ENCODE data around the gene CIZ1. TPM values are rescaled to one million over a fixed set of nuclear protein-coding genes. Genes with fewer than 3 reads are reported as not detected.
"Not testable (repeated sequence)": the region's sequence is repeated elsewhere in the genome, so short reads cannot be mapped to it uniquely, and the experiment has no call there.

Gene CIZ1
- total RNA-seq, 1 donor from 2014 or later = 30.1 TPM

DNA sequence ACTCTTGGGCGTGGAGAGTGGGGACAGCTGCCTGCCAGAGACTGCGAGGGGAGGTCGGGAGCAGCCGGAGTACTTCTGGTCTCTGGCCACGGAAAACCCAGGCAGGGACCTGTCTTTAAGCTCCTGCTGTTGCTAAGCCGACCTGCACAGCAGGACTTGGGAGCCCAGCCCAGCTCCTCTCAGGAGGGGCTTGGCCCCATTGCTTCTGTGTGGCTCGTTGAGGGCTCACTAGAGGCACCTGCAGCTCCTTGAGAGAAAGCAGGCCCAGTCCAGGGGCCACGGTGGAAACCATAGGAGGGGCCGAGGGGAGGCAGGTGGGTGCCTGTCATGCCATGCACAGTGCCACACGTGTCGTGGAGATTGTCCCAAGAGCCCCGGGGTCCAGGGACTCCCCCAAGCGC is 45.4 kb downstream of the CIZ1 start:
- DNase-seq = no peak

DNA sequence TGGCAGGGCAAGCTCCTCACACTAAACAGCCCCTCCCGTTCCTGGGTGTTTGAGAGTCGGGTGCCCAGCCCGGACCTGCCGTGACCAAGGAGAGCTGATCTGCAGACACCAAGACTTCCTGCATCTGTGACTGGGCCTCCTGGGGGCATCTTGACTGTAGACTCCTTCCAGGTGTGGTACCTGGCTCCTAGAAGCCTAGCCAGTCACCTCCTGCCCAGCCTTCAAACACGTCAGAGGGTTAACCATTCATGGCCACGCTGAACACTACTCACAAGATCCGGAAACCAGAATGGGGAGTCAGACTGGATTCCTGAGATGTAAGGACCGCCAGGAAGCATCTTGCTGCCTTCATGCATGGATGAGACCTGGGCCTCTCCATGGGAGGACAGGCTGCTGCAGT is 45.8 kb downstream of the CIZ1 start:
- DNase-seq = peak; percentile 70

DNA sequence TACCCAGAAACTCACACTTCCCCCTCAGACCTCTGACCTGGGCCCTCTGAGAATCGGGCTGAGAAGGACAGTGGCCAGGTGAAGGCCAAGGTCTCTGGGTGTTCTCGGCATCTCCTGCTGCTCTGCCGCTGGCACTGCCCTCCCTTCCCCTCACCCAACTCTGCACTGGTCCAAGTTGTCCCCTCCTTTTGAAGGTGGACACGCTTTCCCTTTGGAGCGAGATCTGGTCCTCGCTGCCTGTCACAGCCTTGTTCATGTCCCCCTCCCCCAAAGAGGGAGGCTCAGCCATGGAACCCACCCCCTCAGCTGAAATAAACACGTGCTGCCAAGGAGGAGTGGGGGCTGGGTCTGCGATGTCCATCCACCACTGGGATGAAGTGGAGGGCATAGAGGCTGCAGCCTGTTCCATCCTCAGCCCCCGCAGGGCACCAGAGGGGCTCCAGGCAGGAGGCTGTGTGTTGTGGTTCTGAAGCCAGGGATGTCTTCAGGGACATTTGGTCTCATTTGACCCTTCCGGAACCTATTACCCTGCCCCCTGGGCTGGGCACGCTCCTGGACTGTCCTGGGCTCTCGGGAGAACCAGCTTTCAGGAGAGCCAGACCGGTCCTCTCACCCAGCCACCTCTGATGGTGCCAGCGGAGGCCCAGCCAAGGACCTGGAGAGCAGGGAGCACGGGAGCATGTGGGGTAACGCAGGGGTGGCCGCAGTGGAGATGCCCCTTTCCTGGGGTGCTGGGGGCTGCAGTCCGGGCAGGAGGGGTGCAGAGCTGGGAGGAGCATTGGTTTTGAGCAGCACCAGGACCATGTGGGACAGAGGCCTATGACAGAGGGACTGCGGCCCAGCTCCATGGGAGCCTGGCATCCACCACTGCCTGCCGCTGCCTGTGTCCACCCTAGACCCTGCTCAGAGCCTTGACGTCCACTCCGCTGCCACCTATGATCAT is 46.9 kb downstream of the CIZ1 start:
- DNase-seq = no peak

DNA sequence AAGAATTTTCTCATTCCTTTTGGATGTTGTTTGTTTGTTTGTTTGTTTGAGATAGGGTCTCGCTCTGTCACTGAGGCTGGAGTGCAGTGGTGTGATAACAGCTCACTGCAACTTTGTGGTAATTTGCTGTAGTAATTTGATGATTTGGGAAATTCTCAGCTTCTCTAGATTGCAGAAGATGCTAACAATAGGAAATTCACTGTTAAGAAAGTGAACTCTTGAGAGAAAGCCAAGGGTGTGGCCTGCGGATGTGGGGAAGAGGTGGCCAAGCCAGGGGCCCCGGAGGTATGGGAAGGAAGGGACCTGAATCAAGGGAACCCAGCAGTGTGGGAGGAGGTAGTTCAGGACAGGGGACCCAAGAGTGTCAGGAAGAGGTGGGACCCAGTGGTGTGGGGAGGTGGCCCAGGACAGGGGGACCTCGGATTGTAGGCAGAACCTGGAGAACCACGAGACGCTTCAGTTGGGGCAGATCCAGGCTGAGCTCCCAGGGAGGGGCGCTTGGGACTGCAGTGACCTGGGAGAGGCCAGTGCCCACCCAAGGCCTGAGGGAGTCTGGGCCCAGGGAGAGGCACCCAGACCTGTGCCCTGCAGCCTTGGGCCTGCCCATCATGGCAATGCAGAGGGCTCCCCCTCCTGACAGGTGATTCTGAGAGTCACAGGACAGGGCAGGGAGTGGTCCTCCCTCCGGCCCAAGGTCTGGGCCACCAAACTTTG is 47.7 kb downstream of the CIZ1 start:
- no peak for DNase-seq

DNA sequence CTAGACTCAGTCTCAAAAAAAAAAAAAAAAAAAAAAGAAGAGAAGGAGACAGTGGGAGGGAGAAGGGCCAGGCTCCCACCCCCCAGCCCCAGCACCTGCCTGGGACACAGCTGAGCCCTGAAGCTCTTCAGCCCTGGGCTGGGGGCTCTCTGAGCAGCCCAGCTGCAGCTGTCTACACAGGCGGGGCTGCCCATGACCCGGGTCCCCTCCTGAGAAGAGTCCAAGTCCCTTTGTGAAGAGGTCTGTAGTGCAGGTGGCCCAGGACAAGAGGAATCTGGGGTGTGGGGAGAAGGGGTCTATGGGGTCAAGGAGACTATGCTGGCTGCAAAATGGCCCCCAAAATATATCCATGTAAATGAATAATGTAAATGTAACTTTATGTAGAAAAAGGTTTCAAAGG is 48.8 kb downstream of the CIZ1 start:
- DNase-seq = peak; percentile 44

DNA sequence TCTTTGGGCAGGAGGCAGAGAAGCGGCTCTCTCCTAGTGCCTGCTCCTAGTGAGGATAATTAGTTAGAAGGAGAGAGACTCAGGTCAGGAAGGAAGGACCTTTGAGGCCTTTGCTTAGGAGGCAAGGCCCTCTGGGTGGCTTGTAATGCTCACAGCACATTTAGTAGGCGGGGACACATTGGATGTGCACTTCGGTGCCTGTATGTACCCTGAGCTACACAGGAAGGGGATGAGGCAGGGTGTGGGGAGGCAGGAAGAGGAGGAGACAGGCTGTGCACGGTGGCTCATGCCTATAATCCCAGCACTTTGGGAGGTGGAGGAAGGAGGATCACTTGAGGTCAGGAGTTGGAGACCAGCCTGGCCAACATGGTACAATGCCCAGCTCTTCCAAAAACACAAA is 49.3 kb downstream of the CIZ1 start:
- DNase-seq = no peak

DNA sequence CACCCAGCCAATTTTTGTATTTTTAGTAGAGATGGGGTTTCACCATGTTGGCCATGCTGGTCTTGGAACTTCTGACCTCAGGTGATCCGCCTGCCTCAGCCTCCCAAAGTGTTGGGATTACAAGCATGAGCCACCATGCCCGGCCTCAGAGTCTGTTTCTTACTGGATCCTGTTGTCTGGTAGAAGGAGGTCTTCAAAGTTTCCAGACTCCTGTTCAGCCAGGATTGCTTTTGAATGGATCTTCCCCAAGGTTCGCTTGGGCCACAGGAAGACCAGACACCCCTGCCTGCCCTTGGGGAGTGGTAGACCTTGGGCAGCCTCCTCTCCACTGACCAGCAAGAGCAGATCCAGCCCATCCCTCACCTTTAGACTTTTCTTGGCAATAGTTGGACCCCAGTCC is 49.8 kb downstream of the CIZ1 start:
- no peak for DNase-seq

DNA sequence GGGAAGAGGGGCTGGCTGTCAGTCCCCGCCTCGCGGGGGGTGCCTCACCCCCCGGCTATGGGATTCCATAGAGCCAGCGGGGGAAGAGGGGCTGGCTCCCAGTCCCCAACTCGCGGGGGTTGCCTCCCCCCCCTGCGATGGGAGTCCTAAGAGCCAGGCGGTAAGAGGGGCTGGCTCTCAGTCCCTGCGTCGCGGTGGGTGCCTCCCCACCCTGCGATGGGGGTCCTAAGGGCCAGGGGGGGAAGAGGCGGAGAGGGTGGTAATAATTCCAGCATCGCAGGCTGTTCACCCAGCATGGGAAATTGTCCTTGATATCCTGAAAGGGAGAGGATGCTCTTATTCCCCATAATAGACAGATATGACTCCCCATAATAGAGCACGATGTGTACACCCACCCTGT is 51.8 kb downstream of the CIZ1 start:
- DNase-seq = no peak

DNA sequence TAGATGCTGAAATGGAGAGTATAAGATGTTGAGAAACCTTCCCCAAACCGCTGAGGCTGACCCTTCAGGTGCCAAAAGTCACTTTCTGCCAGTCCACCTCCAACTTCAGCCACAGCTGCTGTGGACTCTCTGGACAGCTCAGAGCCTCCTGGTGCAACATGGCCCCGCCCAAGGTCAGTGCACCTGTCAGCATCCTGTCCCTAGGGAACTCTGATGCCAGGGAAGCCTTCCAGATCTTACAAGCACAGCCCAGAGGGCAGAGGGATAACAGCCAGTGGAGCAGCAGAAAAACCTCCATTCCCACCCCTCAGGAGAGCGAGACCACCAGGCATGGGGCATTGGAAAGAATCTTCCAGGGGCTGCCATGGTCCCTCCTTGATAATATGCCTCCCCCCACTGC is 53.4 kb downstream of the CIZ1 start:
- DNase-seq = no peak

DNA sequence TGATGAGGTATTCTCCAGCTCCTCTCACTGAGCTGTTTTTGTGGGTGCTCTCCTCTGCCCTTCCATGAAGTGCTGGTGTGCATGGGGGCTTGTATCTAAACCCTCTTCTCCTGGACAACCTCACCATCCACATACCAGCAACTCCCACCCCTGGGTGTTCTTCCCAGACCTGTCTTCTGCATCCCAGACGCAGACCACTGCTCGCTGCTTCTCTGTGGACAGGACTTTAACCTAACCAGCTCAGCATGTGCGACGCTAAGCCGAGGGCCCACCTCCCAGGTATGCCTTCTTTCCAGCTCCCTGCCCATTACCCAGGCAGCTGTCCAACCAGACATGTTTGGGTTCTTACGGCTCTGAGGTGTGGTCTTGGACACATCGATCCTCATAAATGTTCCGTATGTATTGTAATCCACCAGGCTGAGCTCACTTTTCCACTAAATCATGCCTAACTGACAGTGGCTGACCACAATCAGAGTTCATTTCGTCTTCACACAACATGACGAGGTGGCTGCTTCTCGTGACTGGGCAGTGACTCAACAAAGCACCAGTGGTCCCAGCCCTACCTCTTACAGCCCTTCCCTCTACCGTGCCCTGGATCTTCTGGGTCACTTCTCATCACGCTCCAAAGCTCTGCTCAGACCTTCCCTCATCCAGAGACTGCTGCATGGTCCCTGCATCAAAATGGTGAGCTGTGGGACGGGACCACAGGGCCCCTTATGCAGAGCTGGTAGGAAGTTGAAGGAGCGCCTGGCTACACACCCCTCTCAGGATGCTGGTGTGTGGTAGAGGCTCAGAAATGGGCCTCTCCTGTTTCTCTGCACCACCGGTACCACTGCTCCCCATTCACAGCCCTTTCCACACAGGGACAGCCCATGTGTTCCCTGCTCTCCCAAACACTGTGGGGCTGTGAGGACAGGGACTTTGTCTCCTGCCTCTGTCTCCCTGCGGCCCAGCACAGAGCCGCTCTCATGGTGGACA is 54.3 kb downstream of the CIZ1 start:
- no peak for DNase-seq

DNA sequence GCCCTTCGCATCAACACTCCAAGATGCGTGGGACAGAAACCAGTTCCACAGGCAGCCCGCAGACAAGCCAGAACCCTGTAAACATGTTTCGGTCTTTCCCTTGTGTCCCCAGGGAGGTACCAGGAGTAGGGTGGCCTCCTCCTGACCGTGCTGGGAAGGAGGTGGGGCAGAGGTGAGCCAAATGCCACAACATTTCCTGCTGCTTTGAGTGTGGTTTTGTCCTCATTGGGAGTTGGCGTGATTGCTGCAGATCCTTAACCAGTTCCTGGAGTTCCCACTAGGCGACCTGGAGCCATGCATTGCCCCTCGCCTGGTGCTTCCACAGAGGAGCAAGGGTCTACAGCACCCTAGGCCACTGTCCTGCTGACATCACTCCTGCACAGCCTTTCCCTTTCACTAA is 55.8 kb downstream of the CIZ1 start:
- DNase-seq = not testable (repeated sequence)

DNA sequence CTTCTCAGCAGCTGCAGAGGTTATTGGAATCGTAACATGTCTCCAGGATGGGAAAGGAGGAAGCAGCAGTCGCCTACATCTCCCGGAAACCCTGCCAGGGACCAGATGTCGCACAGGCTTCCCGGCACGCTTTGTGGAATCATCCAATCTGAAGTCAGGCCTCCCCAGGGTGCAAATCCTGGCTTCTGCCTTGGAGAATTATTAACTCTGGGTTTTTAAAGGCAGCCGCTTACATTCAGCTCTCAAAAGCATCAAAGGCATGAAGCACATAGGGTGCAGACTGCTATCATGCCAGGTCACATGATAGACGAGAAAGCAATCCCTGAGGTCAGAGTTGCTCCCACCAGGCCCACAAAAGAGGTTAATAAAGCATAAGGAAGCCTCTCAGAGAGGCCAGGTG is 59.2 kb downstream of the CIZ1 start:
- DNase-seq = peak; percentile 61

DNA sequence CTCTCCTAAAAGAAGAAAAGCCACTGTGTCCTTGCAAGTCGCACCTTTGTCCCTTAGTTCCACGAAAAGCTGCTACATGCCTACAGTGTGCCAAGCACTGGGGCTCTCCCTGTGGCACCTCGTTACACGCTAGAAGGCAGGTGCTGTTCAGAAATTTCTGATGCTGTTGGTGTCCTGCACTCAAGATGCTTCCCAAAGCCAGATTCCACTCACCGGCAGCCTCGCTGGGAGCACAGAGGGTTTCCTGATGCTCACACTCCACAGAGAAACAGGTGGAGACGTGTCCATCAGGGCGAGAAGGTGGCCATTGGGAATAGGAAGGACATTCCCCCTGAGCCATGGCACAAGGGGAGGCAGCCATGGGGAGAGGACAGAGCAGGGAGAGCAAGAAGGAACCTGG is 60.0 kb downstream of the CIZ1 start:
- DNase-seq = not testable (repeated sequence)

DNA sequence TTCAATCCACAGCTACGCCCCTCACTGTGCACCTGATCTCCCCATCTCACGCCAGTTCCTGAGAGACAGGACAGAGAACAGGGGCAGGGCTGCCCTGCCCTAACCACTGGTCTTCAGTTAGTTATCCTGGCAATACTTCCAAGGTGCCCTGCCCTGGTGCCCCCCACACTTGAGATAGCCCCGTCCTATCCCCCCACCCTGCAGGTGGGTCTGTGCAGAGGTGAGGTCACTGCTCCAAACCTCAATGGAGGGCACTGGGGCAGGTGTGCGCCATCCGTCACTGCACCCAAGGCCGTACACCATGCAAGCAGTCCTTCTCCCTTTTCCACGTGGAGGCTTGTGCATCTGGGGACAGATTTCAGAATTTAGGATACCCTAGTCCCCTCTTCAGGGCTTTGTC is 60.7 kb downstream of the CIZ1 start:
- not testable (repeated sequence) for DNase-seq

DNA sequence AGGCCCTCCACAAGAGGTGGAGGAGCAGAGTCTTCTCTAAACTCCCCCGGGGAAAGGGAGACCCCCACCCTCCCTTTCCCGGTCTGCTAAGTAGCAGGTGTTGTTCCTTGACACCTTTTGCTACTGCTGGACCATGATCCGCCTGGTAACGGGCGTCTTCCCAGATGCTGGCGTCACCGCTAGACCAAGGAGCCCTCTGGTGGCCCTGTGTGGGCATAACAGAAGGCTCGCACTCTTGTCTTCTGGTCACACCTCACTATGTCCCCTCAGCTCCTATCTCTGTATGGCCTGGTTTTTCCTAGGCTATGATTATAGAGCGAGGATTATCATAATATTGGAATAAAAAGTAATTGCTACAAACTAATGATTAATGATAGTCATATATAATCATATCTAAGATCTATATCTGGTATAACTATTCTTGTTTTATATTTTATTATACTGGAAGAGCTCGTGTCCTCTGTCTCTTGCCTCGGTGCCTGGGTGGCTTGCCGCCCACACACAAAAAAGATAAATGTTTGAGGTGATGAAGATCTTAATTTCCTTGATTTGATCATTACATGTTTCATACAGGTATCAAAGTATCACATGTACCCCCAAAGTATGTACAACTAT is 61.3 kb downstream of the CIZ1 start:
- DNase-seq = not testable (repeated sequence)

DNA sequence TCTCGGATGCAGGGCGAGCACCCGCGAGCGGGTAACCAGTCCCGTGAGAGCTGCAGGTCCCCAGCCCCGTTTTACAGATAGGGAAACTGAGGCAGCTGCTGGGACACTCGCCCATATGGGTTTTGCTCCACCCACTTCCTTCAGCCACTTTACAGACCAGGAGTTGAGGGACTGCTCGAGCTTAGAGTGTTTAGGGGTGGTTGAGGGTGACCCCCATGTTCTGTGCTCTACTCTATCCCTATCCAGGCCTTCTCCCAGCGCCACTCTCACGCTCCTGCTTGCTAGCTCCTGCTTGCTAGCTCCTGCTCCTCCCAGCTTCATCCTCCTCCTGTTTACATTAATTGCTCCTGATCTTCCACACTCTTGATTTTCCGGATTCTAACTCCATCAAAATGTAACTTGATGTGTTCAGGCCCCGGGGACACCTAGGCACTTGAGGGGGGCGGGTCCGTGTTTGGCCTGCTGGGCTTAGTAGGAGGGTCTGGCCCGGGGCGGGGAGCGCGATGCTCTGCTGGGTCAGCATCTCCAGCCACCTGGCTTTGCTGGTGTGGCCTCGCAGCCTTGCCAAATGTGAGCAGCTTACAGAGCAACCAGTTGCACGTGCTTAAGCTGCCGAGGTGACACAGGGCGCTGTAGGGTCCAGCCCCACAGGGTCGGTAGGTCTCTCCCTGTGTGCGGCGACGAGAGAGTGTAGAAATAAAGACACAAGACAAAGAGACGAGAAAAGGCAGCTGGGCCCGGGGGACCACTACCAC is 62.4 kb downstream of the CIZ1 start:
- no peak for DNase-seq

DNA sequence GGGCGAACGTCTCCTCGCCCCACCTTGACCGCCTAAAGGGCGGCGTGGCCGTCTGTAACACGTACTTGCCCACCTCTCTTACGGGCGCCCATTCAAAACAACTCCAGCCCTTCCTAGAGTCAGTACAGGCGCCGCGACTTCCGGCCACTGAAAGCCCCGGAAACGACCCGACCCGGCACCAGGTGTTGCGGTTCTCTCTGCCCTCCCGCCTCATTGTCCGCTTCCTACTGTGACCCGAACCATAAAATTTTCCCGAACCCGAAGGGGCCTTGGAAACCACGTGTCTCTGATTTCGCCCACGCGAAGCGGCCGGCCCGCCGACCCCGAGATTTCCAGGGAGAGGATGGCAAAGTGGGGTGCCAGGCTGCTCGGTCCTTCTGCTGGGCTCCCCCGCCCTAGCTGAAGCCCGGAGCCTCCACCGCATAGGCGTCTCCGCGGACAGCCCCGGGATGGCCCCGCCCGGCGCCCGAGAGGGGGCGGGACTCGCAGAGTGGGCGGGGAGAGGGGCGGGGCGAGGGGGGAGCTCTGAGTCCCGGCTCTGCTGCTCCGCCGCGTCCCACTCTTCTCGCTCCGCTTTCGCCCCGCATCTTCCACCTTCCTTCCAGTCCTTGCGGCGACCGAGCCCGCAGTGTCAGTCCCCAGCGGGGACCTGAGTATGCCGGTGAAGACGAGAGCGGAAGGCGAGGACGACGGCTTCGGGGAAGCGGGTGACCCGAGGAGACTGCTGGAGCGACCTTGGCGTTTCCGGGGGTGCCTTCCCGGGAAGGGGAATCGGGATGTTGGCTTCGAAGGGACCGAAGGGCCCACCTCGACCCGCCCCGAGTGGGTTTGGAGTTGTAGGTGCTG is 63.2 kb downstream of the CIZ1 start:
- peak; percentile 97 for DNase-seq

DNA sequence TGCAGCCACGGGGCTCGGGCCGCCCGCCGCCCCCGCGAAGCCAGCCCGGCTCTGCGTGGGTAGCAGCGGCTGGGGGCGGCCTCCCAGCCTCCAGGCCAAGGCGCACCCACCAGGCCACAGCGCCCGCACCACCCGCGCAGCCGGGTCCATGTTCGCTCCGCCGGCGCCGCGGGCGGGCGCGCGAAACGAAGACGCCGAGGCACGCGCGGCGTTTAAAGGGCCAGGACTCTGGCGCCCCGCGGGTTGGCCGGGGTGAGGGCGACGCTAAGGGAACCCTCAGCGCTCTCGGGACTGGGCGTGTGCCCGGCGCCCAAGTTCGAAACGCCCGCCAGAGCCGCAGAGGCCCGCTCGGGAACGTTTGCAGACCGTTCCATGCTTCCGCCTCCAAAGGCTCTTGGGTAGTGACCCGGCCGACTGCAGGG is 63.8 kb downstream of the CIZ1 start, which contains the start of gene PTGES2:
Gene PTGES2, minus strand, starts transcription at position 162 of the 422 bp plus-strand sequence. Its CDS starts 12 bp downstream, at position 150.
- peak; percentile 94 for DNase-seq

DNA sequence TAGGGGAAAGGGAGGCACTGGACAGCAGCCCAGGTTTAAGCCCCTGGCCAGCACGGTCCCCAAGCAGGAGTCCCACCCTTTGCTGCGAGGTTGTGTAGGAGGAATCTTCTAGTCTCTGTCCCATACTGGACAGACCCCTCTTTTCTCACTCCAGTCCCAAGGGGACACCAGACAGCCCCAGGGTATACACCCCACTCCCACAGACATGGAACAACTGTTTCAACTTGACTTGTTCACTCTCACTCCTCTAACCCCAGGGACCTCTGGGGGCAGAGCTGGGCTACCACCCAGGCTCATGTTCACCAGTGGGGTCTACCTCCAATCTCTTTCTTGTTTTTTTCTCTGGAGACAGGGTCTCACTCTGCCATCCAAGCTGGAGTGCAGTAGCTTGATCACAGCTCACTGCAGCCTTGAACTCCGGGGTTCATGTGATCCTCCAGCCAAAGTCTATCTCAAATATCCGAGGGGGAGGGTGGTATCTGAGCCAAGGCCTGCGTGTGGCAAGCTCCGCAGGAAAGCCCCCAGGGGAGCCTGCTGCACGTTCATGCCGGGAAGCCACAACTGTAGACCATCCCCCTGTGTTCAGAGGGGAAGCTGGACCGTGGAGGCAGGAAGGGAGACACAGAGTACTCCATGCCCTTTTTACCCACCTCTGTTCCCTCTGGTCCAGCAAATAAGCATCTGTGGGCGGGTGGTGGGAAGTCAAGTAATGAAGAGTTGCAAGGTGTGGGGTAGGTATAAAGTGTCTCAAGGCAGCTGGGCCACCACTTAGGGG is 65.6 kb downstream of the CIZ1 start:
- DNase-seq = no peak
